Fibroblast of lung (primary cell): ENCODE data around the gene TBR1. TPM values are rescaled to one million over a fixed set of nuclear protein-coding genes. Genes with fewer than 3 reads are reported as not detected.

Experiments used
- DNase-seq, 2 donors: peaks; one replicate each; pipeline versions ENCODE4 v3.0.0 to v3.0.0-alpha.2; 2010; ENCODE audit warnings: low read depth in 2 of 2
- H2AFZ ChIP-seq: 2 replicates; pipeline ENCODE4 v1.5.1; 2012; ENCODE audit warnings: low read length, control low read depth, inconsistent platforms
- H3K27ac ChIP-seq: 2 replicates; pipeline ENCODE4 v1.5.1; 2011; ENCODE audit warnings: low read length, control low read depth; ENCODE audit not compliant: insufficient read depth
- H3K27me3 ChIP-seq: 2 replicates; pipeline ENCODE4 v1.5.1; 2011; ENCODE audit warnings: mild to moderate bottlenecking, low read length; ENCODE audit not compliant: control insufficient read depth, insufficient read depth
- H3K36me3 ChIP-seq: 2 replicates; pipeline ENCODE4 v1.5.1; 2011; ENCODE audit warnings: low read length; ENCODE audit not compliant: control insufficient read depth, insufficient read depth
- H3K4me1 ChIP-seq: 2 replicates; pipeline ENCODE4 v1.5.1; 2011; ENCODE audit warnings: low read length; ENCODE audit not compliant: control insufficient read depth, insufficient read depth; ENCODE audit errors: extremely low read depth
- H3K4me2 ChIP-seq: 2 replicates; pipeline ENCODE4 v1.5.1; 2011; ENCODE audit warnings: low read length, control low read depth; ENCODE audit not compliant: insufficient read depth; ENCODE audit errors: extremely low read depth
- H3K4me3 ChIP-seq, 4 experiments: fragments of 200-600 bp in 1 of 4; sonication (generic) in 1 of 4; replicated peaks in 1 of 4; 2 replicates each; pipeline ENCODE4 v1.5.1; 2011 to 2016; ENCODE audit warnings: low read length in 4 of 4, low read depth in 3 of 4, mild to moderate bottlenecking in 3 of 4, control low read depth in 2 of 4, inconsistent platforms in 1 of 4, mixed read lengths in 1 of 4; ENCODE audit not compliant: insufficient read depth in 1 of 4; ENCODE audit errors: control extremely low read depth in 1 of 4
- H3K79me2 ChIP-seq: 2 replicates; pipeline ENCODE4 v1.5.1; 2012; ENCODE audit warnings: mild to moderate bottlenecking, low read length, inconsistent platforms; ENCODE audit not compliant: control insufficient read depth, insufficient read depth
- H3K9ac ChIP-seq: 2 replicates; pipeline ENCODE4 v1.5.1; 2011; ENCODE audit warnings: mild to moderate bottlenecking, low read length, control low read depth; ENCODE audit not compliant: insufficient read depth
- H3K9me3 ChIP-seq: 2 replicates; pipeline ENCODE4 v1.5.1; 2012; ENCODE audit warnings: low read depth, low read length; ENCODE audit not compliant: control insufficient read depth, insufficient read depth
- H4K20me1 ChIP-seq: 2 replicates; pipeline ENCODE4 v1.5.1; 2011; ENCODE audit warnings: low read length; ENCODE audit not compliant: control insufficient read depth, insufficient read depth; ENCODE audit errors: extremely low read depth
- EZH2 ChIP-seq: IDR thresholded peaks from 2 replicates; pipeline ENCODE4 v1.5.1; 2012; ENCODE audit warnings: low read length, control low read depth, mild to moderate bottlenecking; ENCODE audit errors: missing control alignments
- polyA plus RNA-seq, 2 donors: library from polyadenylated mRNA; depleted of rRNA in 1 of 2; stranded (reverse) in 1 of 2; unstranded in 1 of 2; fragments of >200 nt; gene quantifications; 2 replicates each; pipeline ENCODE4 v1.2.1, GENCODE V29; 2011 to 2012; ENCODE audit warnings: missing spikeins in 1 of 2
- total RNA-seq: library from RNA; depleted of rRNA; stranded (reverse); fragments of >200 nt; gene quantifications from 2 replicates; pipeline ENCODE4 v1.2.1, GENCODE V29; 2014
- TF ChIP-seq, protein P1 (sequence below), 2 donors: IDR thresholded peaks in 1 of 2; conservative IDR thresholded peaks in 1 of 2; 1 replicate in 1 of 2; 2 replicates in 1 of 2; pipeline ENCODE4 v1.5.1; 2011 to 2012; ENCODE audit warnings: low read length in 2 of 2, control low read depth in 1 of 2, inconsistent platforms in 1 of 2, low read depth in 1 of 2, mild to moderate bottlenecking in 1 of 2

TBR1 gene
- total and polyA plus RNA-seq, 2 donors (not counting 1 experiment from before 2014, with no cell fraction given), result not detected

GRCh38 chr2:161448431-161448830 lies 32.3 kb downstream of the TBR1 start:
- H4K20me1 ChIP-seq, result no peaks in the 10 kb centered on the region
- peaks cover 2% of the 10 kb centered on the region for H3K27me3 ChIP-seq
- DNase-seq, result no peak
- no peak overlapping the region for H3K27ac ChIP-seq
- H3K9me3 ChIP-seq, result no peaks in the 10 kb centered on the region
- H3K4me2 ChIP-seq, result no peak overlapping the region
- no peaks in the 10 kb centered on the region for H3K79me2 ChIP-seq
- no peak for TF ChIP-seq EZH2
- TF ChIP-seq, protein P1, sequence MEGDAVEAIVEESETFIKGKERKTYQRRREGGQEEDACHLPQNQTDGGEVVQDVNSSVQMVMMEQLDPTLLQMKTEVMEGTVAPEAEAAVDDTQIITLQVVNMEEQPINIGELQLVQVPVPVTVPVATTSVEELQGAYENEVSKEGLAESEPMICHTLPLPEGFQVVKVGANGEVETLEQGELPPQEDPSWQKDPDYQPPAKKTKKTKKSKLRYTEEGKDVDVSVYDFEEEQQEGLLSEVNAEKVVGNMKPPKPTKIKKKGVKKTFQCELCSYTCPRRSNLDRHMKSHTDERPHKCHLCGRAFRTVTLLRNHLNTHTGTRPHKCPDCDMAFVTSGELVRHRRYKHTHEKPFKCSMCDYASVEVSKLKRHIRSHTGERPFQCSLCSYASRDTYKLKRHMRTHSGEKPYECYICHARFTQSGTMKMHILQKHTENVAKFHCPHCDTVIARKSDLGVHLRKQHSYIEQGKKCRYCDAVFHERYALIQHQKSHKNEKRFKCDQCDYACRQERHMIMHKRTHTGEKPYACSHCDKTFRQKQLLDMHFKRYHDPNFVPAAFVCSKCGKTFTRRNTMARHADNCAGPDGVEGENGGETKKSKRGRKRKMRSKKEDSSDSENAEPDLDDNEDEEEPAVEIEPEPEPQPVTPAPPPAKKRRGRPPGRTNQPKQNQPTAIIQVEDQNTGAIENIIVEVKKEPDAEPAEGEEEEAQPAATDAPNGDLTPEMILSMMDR (conservative IDR thresholded peaks at IDR 0.05 in 1 of 2, IDR thresholded peaks at IDR 0.05 in 1 of 2; ENCODE audit: low read depth in 1 of 2, low read length in 2 of 2), result no peak
- no peak overlapping the region for H3K9ac ChIP-seq
- no peaks in the 10 kb centered on the region for H3K36me3 ChIP-seq
- H3K4me3 ChIP-seq, result no peak overlapping the region
- no peaks in the 10 kb centered on the region for H3K4me1 ChIP-seq
- H2AFZ ChIP-seq, result no peak overlapping the region

DNA sequence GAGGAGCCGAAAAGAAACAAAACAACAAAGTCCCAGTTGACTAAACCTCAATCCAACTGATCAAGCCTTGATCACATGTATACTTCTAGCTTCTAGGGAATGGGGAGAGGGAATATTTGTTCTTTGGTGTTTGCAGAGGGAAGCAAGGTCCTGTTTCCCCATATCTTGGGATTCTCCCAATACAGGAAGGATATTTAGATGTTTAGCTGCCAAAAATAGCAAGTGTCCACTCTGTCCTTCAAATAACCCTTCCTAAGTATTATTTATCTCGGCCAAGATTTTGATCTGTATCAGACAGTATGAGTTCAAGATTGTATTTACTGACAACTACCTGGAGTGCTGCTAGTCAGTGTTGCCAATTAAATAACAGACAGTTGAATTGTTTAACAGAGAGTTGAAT lies 55.5 kb downstream of the TBR1 start:
- Histone ChIP-seq H3K4me3 (no peak overlapping the region), H3K9ac (no peak overlapping the region), H3K9me3 (no peaks in the 10 kb centered on the region), H3K36me3 (no peaks in the 10 kb centered on the region), H3K79me2 (no peaks in the 10 kb centered on the region), H3K4me2 (no peak overlapping the region), H3K27me3 (no peaks in the 10 kb centered on the region), H2AFZ (no peak overlapping the region), H3K27ac (no peak overlapping the region), H4K20me1 (no peaks in the 10 kb centered on the region), H3K4me1 (no peaks in the 10 kb centered on the region)
- no peak for DNase-seq
- TF ChIP-seq, protein P1 (conservative IDR thresholded peaks at IDR 0.05 in 1 of 2, IDR thresholded peaks at IDR 0.05 in 1 of 2; ENCODE audit: low read depth in 1 of 2, low read length in 2 of 2), result no peak
- TF ChIP-seq EZH2, result no peak

DNA sequence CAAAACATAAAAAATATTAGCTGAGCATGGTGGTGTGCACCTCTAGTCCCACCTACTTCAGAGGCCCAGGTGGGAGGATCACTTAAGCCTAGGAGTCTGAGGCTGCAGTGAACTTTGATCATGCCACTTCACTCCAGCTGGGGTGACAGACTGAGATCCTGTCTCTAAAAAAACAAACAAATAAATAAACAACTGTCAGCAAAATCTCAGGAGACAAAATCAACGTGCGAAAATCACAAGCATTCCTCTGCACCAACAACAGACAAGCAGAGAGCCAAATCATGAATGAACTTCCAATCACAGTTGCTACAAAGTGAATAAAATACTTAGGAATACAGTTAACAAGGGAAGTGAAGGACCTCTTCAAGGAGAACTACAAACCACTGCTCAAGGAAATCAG lies 58.8 kb downstream of the TBR1 start:
- Histone ChIP-seq H2AFZ (no peak overlapping the region), H3K36me3 (no peaks in the 10 kb centered on the region), H3K9me3 (no peaks in the 10 kb centered on the region), H3K79me2 (no peaks in the 10 kb centered on the region), H3K4me1 (no peaks in the 10 kb centered on the region), H3K4me3 (no peak overlapping the region), H3K27me3 (no peaks in the 10 kb centered on the region), H3K9ac (no peak overlapping the region), H3K27ac (no peak overlapping the region), H4K20me1 (no peaks in the 10 kb centered on the region), H3K4me2 (no peak overlapping the region)
- DNase-seq, result no peak
- TF ChIP-seq, protein P1 (conservative IDR thresholded peaks at IDR 0.05 in 1 of 2, IDR thresholded peaks at IDR 0.05 in 1 of 2; ENCODE audit: low read depth in 1 of 2, low read length in 2 of 2), result no peak
- no peak for TF ChIP-seq EZH2

Other genes with a start within 250 kb of the TBR1 start
- 57.0 and 69.2 TPM in 2 replicates for gene PSMD14, start 107.9 kb upstream of the TBR1 start, total RNA-seq
- 87.5 and 103 TPM in 2 replicates for gene PSMD14, start 107.9 kb upstream of the TBR1 start, polyA plus RNA-seq
- not detected in 2 replicates for gene SLC4A10, start 208.1 kb downstream of the TBR1 start, total RNA-seq
- not detected in 2 replicates for gene SLC4A10, start 208.1 kb downstream of the TBR1 start, polyA plus RNA-seq